HepG2 (cell line): ENCODE results near the gene ZNF586. TPM values are rescaled to one million over a fixed set of nuclear protein-coding genes. Genes with fewer than 3 reads are reported as not detected.

Experiments
- ATAD3A ChIP-seq: sonication (generic); formaldehyde crosslinking; IDR thresholded peaks from 2 replicates; pipeline ENCODE4 v1.4.0; 2020; ENCODE audit warnings: missing genetic modification reagents
- EZH2 ChIP-seq: conservative IDR thresholded peaks from 2 replicates; pipeline ENCODE4 v1.6.1; 2012; ENCODE audit warnings: mild to moderate bottlenecking, low read depth, low read length, moderate library complexity
- FOSL2 ChIP-seq: sonication (generic); formaldehyde crosslinking; IDR thresholded peaks from 2 replicates; pipeline ENCODE4 v1.4.0; 2020; ENCODE audit warnings: missing genetic modification reagents
- HMG20B ChIP-seq: conservative IDR thresholded peaks from 2 replicates; pipeline ENCODE4 v1.6.1; 2016; ENCODE audit warnings: missing genetic modification reagents, missing compliant biosample characterization
- HOXA7 ChIP-seq: sonication (generic); formaldehyde crosslinking; IDR thresholded peaks from 2 replicates; pipeline ENCODE4 v1.8.1; 2022; ENCODE audit warnings: mild to moderate bottlenecking, missing genetic modification reagents, moderate library complexity
- IRF2 ChIP-seq: IDR thresholded peaks from 2 replicates; pipeline ENCODE4 v1.6.1; 2018; ENCODE audit warnings: missing genetic modification reagents, missing compliant biosample characterization
- ISL2 ChIP-seq: sonication (generic); formaldehyde crosslinking; IDR thresholded peaks from 2 replicates; pipeline ENCODE4 v1.5.0; 2020; ENCODE audit warnings: missing genetic modification reagents
- JUND ChIP-seq: sonication (generic); formaldehyde crosslinking; IDR thresholded peaks from 2 replicates; pipeline ENCODE4 v1.8.0; 2022; ENCODE audit warnings: mild to moderate bottlenecking, missing genetic modification reagents
- KAT2B ChIP-seq: fragments of 150-350 bp; IDR thresholded peaks from 2 replicates; pipeline ENCODE4 v1.6.1; 2014; ENCODE audit warnings: low read depth, low read length, borderline replicate concordance
- KDM2A ChIP-seq: sonication (generic); formaldehyde crosslinking; IDR thresholded peaks from 2 replicates; pipeline ENCODE4 v1.4.0; 2020; ENCODE audit warnings: low read depth, missing genetic modification reagents, borderline replicate concordance
- KLF15 ChIP-seq: sonication (generic); formaldehyde crosslinking; IDR thresholded peaks from 2 replicates; pipeline ENCODE4 v1.8.1; 2023; ENCODE audit warnings: borderline replicate concordance, mild to moderate bottlenecking, inconsistent platforms, missing genetic modification reagents, mixed read lengths
- NCOA5 ChIP-seq: sonication (generic); formaldehyde crosslinking; IDR thresholded peaks from 2 replicates; pipeline ENCODE4 v1.4.0; 2020; ENCODE audit warnings: missing genetic modification reagents
- PAF1 ChIP-seq: IDR thresholded peaks from 2 replicates; pipeline ENCODE4 v1.6.1; 2016; ENCODE audit warnings: missing genetic modification reagents, missing compliant biosample characterization
- PCBP1 ChIP-seq: fragments of 200-400 bp; formaldehyde crosslinking; IDR thresholded peaks from 2 replicates; pipeline ENCODE4 v1.6.1; 2017; ENCODE audit warnings: mild to moderate bottlenecking, low read depth, low read length, borderline replicate concordance
- PCBP2 ChIP-seq: fragments of 200-400 bp; formaldehyde crosslinking; optimal IDR thresholded peaks from 2 replicates; pipeline ENCODE3; 2018; ENCODE audit warnings: low read length, low read depth; ENCODE audit not compliant: poor library complexity, severe bottlenecking
- RARG ChIP-seq: sonication (generic); formaldehyde crosslinking; IDR thresholded peaks from 2 replicates; pipeline ENCODE4 v1.4.0; 2020; ENCODE audit warnings: low read depth, mild to moderate bottlenecking, missing genetic modification reagents
- STAG1 ChIP-seq: sonication (generic); formaldehyde crosslinking; IDR thresholded peaks from 2 replicates; pipeline ENCODE4 v1.4.0; 2020; ENCODE audit warnings: missing genetic modification reagents
- XRCC5 ChIP-seq: fragments of 200-400 bp; formaldehyde crosslinking; optimal IDR thresholded peaks from 2 replicates; pipeline ENCODE3; 2017; ENCODE audit warnings: mild to moderate bottlenecking, low read length
- ZBTB42 ChIP-seq: sonication (generic); formaldehyde crosslinking; IDR thresholded peaks from 2 replicates; pipeline ENCODE4 v1.5.0; 2020; ENCODE audit warnings: mild to moderate bottlenecking, missing genetic modification reagents
- ZNF230 ChIP-seq: sonication (generic); formaldehyde crosslinking; IDR thresholded peaks from 2 replicates; pipeline ENCODE4 v1.4.0; 2020; ENCODE audit warnings: mild to moderate bottlenecking, missing genetic modification reagents
- ZNF329 ChIP-seq: sonication (generic); formaldehyde crosslinking; IDR thresholded peaks from 2 replicates; pipeline ENCODE4 v1.9.0; 2021; ENCODE audit warnings: low read depth, mild to moderate bottlenecking, missing genetic modification reagents
- ZNF530 ChIP-seq: sonication (generic); formaldehyde crosslinking; IDR thresholded peaks from 2 replicates; pipeline ENCODE4 v1.5.0; 2020; ENCODE audit warnings: low read depth, mild to moderate bottlenecking, missing genetic modification reagents
- ZSCAN12 ChIP-seq: sonication (generic); formaldehyde crosslinking; IDR thresholded peaks from 2 replicates; pipeline ENCODE4 v1.9.0; 2021; ENCODE audit warnings: mild to moderate bottlenecking, missing genetic modification reagents
- ZSCAN22 ChIP-seq: sonication (generic); formaldehyde crosslinking; IDR thresholded peaks from 2 replicates; pipeline ENCODE4 v1.4.0; 2020; ENCODE audit warnings: mild to moderate bottlenecking, missing genetic modification reagents
- polyA plus RNA-seq, 8 experiments: library from polyadenylated mRNA; depleted of rRNA in 3 of 8; stranded (reverse) in 7 of 8; unstranded in 1 of 8; fragments of >200 nt; fragmentation: Illumina TruSeq in 4 of 8; extraction: Trizol in 4 of 8; gene quantifications; 2 replicates each; pipeline versions ENCODE4 v1.2.1 to v1.2.3, GENCODE V29; 2011 to 2016; ENCODE audit warnings: low read depth in 4 of 8, missing spikeins in 1 of 8, mixed read lengths in 1 of 8; ENCODE audit not compliant: insufficient read depth in 1 of 8
- total RNA-seq, 5 experiments: library from RNA; depleted of rRNA; stranded (reverse); fragments of >200 nt; fragmentation: Illumina TruSeq; extraction: Trizol; gene quantifications; 2 replicates each; pipeline ENCODE4 v1.2.3, GENCODE V29; 2016; ENCODE audit warnings: low read depth in 1 of 5
- TF ChIP-seq, protein P1 (sequence below): sonication (generic); formaldehyde crosslinking; IDR thresholded peaks from 2 replicates; pipeline ENCODE4 v1.4.0; 2020; ENCODE audit warnings: missing genetic modification reagents, borderline replicate concordance
- TF ChIP-seq, protein P2 (sequence below): IDR thresholded peaks from 2 replicates; pipeline ENCODE4 v1.6.1; 2016

ZNF586 gene
- total and polyA plus RNA-seq, 2 of the 13 experiments (the other 11 are each of a cell fraction or from before 2014, with no cell fraction given): 0.50 to 3.4 TPM

DNA sequence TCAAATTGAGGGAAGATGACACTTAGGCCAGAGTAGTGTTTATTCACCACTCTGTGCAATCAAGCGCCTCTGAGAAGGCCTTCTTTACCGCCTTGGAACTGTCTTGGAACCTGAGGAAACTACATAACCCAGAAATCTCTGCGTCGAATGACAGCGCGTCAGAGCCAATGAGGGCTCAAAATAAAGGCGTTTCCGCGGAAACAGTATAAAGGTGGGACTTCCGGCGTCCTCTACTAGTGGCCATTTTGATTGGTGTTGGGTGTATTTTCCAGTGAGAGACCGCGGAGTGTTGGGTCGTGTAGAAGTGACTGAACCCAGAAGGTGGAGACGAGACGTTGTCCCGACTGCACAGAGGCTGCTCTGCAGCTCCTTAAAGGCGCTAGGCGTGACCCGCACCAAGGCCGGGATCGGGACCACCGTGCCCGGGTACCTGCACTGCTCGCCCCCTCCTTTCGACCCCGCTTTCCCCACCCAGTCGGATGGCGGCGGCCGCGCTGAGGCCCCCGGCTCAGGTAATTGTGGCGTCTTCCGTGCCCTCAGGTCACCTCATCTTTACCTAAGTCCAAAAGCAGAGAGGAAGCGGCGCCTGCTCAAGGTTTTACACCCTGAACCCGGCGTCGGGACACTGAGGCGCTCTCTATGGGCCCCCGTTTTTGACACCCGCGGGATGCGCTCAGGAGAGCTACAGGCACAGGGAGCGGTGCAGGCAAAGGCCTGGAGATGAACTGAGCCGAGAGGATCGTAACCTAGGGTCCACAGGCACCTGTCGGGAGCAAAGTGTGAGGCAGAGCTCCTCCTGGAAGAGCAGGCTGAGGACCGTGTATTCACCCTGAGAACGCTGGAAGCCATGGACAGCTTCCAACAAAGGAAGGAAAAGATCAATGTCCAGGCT is 22.6 kb upstream of the ZNF586 start, which contains the start of gene ZNF776 (continued):
- TF ChIP-seq, protein P1, sequence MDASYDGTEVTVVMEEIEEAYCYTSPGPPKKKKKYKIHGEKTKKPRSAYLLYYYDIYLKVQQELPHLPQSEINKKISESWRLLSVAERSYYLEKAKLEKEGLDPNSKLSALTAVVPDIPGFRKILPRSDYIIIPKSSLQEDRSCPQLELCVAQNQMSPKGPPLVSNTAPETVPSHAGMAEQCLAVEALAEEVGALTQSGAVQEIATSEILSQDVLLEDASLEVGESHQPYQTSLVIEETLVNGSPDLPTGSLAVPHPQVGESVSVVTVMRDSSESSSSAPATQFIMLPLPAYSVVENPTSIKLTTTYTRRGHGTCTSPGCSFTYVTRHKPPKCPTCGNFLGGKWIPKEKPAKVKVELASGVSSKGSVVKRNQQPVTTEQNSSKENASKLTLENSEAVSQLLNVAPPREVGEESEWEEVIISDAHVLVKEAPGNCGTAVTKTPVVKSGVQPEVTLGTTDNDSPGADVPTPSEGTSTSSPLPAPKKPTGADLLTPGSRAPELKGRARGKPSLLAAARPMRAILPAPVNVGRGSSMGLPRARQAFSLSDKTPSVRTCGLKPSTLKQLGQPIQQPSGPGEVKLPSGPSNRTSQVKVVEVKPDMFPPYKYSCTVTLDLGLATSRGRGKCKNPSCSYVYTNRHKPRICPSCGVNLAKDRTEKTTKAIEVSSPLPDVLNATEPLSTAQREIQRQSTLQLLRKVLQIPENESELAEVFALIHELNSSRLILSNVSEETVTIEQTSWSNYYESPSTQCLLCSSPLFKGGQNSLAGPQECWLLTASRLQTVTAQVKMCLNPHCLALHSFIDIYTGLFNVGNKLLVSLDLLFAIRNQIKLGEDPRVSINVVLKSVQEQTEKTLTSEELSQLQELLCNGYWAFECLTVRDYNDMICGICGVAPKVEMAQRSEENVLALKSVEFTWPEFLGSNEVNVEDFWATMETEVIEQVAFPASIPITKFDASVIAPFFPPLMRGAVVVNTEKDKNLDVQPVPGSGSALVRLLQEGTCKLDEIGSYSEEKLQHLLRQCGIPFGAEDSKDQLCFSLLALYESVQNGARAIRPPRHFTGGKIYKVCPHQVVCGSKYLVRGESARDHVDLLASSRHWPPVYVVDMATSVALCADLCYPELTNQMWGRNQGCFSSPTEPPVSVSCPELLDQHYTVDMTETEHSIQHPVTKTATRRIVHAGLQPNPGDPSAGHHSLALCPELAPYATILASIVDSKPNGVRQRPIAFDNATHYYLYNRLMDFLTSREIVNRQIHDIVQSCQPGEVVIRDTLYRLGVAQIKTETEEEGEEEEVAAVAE (CRISPR knock-in tag): peak; percentile 76; the same call in 1 of the 2 replicates
- no peak for TF ChIP-seq ZNF530 (CRISPR knock-in tag)
- TF ChIP-seq KAT2B: no peak
- peak; percentile 83 for TF ChIP-seq IRF2 (CRISPR knock-in tag)
- no peak for TF ChIP-seq HMG20B (CRISPR knock-in tag)
- no peak for TF ChIP-seq PCBP1
- no peak for TF ChIP-seq HOXA7 (CRISPR knock-in tag)
- TF ChIP-seq ZBTB42 (CRISPR knock-in tag): no peak
- no peak for TF ChIP-seq PCBP2
- 0 out of 2 replicates have a peak, but pooled peaks have one; percentile 55 for TF ChIP-seq ZSCAN12
- no peak for TF ChIP-seq RARG (CRISPR knock-in tag)
- TF ChIP-seq STAG1 (CRISPR knock-in tag): peak; percentile 3; the same call in 1 of the 2 replicates
- TF ChIP-seq JUND: no peak
- TF ChIP-seq PAF1: no peak
- TF ChIP-seq ZNF230 (CRISPR knock-in tag): no peak
- TF ChIP-seq KDM2A (CRISPR knock-in tag): peak; percentile 93; the same call in 1 of the 2 replicates
- TF ChIP-seq XRCC5: peak; percentile 29
- TF ChIP-seq EZH2: no peak
- TF ChIP-seq, protein P2, sequence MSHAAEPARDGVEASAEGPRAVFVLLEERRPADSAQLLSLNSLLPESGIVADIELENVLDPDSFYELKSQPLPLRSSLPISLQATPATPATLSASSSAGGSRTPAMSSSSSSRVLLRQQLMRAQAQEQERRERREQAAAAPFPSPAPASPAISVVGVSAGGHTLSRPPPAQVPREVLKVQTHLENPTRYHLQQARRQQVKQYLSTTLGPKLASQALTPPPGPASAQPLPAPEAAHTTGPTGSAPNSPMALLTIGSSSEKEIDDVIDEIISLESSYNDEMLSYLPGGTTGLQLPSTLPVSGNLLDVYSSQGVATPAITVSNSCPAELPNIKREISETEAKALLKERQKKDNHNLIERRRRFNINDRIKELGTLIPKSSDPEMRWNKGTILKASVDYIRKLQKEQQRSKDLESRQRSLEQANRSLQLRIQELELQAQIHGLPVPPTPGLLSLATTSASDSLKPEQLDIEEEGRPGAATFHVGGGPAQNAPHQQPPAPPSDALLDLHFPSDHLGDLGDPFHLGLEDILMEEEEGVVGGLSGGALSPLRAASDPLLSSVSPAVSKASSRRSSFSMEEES (CRISPR knock-in tag): no peak
- peak; percentile 40; the same call in 1 of the 2 replicates for TF ChIP-seq ISL2 (CRISPR knock-in tag)
- peak; percentile 100 for TF ChIP-seq ZSCAN22
- no peak for TF ChIP-seq KLF15 (CRISPR knock-in tag)
- no peak for TF ChIP-seq ATAD3A (CRISPR knock-in tag)
- TF ChIP-seq NCOA5 (CRISPR knock-in tag): no peak
- TF ChIP-seq ZNF329 (CRISPR knock-in tag): 0 out of 2 replicates have a peak, but pooled peaks have one; percentile 28
- no peak for TF ChIP-seq FOSL2 (CRISPR knock-in tag)
